COLO829 (cell line): ENCODE measurements around the gene HEY2.

Source experiments
- DNase-seq: peaks from one replicate; pipeline ENCODE4 v3.0.0; 2012; ENCODE audit warnings: low spot score

HEY2 gene

DNA sequence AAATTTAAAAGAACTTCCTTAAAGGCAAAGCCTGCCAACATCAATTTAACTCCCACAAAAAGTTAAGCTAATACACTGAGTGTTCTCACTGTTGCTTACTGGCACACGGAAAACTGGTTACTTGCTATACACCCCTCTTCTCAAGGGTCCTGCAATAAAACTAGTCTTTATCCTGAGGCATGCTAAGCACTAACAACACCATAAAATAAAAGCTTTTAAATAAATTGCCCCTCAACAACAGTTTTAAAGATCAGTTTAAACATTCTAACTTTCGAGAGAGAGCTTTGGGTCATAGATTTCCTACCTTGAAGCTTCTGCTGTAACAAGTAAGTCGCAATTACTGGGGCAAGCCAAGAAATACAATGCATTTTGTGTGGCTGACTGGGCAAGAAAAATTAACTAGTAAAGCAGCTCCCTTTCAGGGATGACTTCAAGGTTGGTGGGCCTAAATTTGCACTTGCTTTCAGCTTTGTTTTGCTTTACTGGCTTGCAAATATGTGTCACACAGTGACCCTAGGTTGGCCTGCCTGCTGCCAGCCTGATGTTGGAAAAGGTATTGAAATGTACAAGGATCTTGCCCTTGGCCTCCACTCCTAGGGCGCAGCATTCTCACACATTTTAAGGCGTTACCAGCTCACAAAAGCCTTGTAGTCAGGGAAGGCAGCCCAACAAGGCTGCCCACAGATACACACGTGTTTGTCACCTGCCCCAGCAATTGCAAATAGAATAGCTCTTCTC is 4.0 kb upstream of the HEY2 start:
- no peak for DNase-seq

DNA sequence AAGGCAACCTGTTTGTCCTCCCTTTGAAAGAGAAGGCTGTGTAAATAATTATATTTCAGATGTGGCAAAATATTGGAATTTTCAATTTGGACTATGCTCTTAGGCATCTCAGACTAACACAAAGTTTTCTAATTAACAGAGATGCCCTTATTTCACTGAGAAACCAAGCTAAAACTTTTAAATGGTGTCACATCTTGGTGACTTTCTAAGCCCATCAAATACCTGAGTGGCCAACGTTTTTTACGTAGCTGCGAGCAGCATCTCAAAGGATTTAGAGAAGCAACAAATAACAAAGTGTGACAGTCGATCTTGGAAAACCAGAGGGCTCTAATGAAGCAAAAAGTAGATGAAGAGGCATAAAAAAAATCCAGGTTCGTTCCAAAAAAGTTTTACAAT is 3.4 kb upstream of the HEY2 start:
- no peak for DNase-seq

DNA sequence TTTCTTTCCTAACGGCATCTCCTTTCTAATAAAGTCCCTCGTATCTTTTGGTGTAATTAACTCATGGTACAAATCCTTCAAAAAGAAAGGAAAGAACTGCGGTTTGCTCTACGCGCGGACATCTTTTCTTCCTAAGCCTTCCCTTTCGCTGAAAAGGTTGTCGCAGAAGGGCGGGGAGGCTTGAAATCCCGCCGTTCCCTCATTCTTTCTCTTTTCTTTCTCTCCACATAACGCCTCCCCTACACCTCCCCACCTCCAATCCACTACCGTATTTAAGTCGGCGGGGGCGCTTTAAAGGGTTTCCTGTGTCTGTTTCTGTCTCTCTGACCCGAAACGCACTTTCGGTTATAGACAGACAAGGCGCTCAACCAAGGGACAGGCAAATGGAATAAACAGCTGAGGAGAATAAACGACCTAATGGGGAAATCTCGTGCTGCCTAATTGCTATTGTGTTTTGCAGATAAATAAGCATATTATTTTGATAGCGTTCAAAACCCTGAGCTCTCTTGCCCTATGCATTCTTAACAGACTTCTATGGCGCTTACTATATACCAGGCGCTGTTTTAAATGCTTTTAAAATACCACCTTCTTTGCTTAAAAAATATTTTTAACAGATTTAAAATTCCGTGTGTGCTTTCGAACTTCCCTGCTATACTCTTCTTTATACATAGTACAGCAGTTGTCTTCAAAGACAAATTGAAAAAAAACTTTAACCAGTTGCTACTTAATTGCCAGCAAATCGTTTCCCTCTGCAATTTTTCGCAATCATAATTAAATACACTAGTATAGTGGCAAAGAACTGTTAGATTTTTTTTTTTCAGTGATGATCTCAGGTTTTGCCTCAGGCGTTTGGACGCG is 2.5 kb upstream of the HEY2 start:
- DNase-seq = no peak

DNA sequence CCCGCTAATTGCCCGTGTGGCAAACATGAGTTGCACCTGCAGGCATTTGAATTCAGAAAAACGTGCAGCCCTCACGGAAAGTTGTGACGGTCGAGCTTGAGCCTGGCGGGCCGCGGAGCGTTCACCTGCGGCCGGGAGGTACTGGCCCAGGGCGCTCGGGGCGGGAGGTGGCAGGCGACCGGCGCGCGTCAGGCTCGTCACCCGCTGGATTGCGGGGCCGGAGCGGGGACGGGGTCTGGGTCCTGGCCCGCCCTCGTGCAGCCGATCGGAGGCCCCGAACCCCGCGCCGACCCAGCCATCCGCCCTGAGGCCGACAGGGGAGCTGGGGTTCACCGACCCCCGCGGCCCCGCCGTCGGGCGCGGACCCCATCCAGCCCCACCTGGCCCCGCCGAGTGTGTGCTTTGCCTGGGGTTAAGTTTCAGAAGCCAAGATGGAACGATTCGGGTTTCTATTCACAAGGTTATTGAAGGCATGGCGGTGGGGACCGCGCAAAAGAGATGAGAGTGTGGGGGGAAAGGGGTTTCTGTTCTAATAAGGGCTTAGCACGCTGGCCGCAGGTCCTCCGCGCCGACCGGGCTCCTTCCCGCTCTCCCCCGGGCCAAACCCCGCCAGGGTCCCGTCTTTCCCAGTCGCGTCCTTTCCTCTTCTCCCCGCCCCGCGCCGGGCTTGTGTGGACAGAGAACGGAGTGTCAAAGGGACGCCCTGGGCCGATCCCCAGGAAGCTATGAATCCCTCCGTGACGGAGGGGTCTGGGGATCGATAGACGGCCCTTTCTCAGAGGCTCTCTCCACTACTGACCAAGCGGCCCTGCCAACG is 1.6 kb upstream of the HEY2 start:
- no peak for DNase-seq

DNA sequence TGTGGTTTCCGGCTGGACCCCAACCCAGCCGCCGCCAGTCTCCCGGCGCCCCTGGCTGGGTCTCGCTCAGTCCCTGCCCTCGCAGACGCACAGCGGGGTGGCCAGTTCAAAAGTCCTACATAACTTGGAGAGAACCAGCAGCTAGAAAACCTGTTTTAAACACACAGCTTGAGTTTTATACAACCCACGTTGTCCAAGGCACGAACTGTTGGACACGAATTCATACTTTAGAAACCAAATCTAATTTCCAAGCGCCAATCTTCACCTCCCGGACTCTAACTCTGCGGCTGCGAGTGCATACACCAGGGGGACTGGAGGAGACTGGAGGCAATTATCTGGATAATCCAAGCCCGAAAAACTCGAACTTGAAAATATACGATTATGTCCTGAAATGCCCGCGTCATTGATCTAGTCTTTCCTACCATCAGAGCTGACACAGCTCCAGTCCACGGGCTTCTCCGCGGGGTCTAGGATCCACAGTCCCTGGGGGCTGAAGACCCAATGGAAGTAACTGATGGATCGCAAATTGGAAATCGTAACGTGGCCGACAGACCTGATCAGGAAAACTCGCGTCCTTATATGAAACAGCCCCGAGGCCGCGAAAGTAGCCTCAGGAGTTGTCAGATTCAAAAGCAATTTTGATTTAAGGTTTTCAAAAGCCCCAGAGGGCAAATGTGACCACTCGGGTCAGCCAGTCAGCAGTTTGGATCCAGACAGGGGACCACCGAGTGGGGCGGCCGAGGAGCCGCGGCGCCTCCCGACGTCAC is 843 bp upstream of the HEY2 start:
- DNase-seq = no peak

DNA sequence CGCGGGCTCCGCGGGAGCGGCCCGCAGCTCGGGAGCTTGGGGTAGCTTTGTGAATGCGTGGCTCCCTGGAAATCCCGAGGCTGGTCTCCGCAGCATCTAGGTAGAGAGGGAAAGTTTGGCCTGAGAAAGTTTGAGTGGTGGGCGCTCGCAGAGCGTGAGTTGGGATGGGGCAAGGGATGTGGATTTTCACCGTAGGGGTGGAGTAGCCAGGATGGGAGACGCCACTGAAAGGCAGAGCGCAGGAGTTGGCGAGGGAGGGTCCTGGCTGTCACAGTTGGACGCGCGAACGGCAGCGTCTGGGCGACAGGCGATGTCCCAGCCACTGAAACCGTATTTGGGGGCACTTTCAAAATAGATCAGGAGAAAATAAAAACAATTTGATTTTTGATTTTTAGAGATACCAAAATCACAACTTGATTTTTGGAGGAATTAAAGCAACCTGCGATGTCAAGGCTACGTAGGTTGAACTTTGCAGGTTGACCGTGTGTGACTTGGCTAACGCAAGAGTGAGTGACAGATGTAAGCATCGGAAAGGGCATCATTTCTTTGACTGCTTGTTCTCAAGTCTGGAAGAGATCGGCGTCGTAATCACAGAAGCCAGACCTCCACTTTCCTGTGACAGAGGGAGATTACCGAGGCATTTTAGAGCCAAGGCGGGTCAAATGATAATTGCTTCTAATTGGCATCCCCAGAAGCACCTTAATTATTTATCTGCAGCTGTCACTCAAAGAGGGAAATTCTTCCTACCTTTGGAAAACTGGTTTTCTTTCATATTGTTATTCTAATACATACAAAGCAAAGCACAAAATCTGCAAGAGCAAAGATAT is 646 bp downstream of the HEY2 start:
- DNase-seq = no peak

DNA sequence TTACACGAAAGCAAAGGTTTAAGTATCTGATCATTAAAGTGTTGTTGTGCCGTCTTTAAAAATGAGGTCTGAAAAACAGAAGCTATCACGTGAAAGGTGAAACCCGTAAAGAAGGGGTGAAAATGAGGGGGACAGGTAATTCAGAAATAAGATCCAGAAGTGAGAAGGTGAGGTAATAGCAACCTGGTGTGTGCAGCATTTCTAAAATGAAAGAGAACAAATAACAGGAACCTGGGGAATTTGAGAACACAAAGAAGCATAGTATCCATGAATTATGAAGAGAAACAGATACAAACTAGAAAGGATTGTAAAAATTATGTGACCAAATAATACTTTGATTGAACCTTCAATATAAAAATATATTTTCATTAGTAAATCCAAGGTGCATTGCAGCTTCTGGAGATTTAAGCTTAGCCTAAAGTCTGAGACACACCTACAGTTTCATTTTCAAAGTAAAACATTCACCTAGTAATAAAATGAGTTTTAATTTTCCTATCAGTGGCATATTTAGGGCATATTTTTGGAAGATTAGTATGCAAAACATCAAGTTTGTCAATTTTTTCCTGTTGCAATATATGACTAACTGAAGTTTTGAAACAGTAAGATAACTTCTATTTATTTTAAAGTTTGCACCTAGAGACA is 1.4 kb downstream of the HEY2 start:
- no peak for DNase-seq

DNA sequence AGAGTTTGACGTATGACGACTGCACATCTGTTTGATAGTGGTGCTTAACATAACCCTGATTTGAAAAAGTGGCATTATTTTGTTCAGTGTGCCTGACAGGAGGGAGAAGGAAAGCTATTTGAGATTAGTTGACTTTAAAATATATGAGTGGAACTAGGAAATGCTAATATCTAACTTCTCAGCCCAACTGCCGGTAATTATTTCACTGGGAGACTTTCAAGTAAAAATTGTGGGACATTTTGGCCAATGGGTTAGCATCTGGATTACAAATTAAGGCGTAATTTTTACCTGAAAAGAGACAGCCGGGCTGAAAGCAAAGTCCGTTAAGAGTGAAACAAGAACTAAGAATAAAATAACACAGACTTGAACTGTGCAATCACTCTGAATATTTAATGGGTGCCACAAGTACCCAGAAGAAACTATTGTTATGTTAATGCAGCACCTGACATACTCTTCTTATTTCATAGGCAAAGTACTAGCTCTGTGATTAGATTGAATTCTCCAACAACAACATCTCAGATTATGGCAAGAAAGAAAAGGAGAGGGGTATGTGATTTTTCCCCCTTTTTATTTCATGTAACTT is 2.0 kb downstream of the HEY2 start:
- no peak for DNase-seq

DNA sequence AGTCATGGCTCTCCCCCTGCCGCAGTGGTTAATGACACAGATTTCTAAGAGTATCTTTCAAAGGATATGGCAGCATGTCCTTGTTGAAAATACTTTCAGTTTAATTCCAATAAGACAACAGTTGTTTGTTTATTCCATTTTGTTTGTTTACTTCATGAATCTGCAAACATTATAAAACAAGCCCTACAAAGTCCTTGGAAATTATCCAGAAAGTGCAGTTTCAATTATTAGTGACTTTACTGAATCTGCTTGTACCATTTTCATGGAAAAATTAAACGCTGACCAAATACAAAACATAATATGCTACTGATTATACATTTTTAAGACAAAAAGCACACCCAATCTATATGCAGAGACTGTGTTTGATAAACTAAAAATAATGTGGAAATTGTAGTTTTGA is 3.3 kb downstream of the HEY2 start:
- DNase-seq = no peak

DNA sequence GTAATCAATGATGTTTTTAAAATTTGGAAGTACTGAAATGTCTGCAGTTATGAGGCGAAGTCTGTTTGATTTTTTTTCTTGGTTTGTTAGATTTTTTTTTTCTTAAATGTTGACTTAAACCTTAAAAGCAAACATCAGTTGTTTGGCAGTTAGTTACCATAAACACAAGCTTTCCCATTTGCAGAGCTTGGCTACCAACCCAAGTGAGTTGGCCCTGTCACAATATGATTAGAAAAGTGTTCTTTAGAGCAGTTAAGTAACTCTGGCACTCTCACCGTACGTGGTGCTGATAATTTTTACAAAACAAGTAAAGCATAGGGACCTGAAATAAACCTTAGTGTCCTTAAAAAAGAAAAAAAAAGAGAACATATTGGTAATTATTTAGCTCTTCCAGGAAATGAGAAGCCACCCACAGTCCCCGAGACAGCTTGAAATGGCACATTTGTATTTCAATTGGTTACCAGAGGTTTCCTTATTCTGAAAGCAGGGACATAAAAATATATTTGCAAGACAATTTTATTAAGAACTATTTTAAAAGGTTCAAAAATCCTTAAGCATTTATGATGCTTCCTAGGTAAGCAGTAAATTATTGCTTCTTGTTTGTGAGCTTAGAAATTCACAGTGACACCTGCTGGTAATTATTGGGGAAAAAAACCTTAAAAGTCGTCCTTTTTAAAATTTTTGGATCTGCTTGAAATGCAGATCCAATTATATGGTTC is 3.9 kb downstream of the HEY2 start:
- DNase-seq = no peak

DNA sequence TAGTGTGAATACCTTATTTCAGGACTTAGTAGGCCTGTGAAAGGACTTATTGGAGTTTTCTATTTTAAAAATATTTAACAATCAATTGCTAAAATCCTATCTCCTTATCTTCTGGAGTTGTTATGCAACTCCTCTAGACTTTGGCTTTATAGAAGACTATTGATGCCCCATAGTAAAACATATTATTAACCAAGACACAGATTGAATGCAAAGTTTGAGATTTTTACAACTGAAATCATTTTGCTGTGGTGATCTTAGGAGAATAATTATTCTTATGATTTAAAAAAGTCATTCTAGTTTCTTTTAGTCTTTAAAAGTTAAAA is 4.5 kb downstream of the HEY2 start:
- DNase-seq = no peak

DNA sequence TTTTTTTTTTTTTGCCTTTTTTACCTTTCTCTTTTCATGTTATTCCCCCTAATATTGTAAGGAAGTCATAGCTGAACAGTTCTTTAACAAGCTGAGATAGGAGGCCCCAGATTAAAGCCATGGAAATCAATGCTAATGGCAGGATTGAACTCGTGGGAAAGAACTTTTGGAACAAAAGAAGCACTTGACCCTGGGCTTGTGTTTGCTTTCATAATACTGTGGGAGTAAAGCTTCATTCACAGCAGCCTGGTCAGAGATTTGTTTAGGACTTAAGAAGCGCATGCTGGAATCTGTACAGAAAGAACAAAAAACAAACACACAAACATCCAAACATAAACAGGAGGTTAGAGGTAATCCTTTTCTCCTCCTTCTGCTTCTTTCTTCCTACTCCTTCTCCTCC is 5.1 kb downstream of the HEY2 start:
- DNase-seq = no peak

DNA sequence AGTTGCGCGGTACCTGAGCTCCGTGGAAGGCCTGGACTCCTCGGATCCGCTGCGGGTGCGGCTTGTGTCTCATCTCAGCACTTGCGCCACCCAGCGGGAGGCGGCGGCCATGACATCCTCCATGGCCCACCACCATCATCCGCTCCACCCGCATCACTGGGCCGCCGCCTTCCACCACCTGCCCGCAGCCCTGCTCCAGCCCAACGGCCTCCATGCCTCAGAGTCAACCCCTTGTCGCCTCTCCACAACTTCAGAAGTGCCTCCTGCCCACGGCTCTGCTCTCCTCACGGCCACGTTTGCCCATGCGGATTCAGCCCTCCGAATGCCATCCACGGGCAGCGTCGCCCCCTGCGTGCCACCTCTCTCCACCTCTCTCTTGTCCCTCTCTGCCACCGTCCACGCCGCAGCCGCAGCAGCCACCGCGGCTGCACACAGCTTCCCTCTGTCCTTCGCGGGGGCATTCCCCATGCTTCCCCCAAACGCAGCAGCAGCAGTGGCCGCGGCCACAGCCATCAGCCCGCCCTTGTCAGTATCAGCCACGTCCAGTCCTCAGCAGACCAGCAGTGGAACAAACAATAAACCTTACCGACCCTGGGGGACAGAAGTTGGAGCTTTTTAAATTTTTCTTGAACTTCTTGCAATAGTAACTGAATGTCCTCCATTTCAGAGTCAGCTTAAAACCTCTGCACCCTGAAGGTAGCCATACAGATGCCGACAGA is 9.9 kb downstream of the HEY2 start:
- DNase-seq = no peak

DNA sequence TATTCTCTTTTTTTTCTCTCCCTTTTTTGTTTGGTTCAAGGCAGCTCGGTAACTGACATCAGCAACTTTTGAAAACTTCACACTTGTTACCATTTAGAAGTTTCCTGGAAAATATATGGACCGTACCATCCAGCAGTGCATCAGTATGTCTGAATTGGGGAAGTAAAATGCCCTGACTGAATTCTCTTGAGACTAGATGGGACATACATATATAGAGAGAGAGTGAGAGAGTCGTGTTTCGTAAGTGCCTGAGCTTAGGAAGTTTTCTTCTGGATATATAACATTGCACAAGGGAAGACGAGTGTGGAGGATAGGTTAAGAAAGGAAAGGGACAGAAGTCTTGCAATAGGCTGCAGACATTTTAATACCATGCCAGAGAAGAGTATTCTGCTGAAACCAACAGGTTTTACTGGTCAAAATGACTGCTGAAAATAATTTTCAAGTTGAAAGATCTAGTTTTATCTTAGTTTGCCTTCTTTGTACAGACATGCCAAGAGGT is 10.6 kb downstream of the HEY2 start:
- DNase-seq = no peak

DNA sequence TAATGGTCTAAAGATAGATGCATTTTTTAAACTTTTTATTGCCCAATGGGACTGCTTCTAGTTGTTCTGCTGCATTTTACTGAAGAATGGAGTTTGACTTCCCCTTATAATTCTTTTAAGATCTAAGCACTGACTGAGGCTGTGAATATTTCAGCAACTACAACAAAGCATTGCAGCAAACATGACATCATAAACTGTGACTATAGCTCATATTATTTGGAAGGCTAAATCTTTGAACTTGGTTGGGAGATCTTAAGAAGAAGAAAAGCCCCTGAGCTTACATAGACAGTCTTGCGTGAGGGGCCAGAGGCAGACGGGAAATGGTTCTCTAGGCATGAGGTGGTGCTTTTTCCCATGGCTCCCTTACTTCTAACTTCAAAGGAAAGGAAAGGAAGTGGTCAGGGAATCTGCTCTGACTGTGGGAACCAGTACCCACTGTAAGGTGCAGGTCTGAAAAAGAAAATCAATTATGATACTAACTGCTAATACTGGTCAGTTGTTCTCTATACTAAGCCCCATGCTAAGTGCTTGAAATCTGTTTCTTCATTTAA is 14.8 kb downstream of the HEY2 start:
- no peak for DNase-seq

DNA sequence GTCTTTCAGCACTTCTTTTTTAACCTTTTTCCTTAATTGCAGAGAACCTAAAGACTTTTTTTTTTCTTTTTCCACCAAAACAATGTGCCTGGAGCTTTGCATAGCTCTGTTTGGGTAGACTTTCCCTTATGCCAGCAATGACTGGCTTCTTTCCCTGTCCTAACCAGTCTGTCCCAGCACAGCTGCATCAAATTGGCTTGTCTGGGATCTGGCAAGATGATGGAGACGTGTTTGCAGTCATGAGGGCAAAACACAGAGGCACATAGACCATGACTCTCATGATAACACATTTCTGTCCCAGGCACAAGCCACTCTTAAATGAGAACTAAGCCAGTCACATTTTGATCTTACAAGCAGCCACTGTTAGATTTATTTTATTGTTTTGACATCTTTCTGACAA is 16.5 kb downstream of the HEY2 start:
- DNase-seq = no peak

DNA sequence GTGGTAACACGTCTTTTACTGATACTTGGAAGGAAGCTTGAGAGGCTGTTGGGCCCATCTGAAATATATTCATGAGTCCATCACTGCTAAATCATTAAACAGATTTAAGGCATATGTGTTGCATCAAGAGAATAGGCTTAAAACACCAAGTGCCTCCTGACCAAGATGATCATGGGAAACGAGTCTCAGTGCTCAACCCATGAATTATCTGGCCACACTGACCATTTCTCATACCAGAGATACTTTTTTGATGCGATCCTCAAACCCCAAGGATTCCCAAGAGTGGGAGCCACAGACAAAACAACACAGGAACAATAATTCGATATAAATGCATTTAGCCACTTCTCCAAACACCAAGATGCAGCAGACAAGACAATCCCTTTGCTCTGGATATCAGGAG is 17.2 kb downstream of the HEY2 start:
- no peak for DNase-seq

DNA sequence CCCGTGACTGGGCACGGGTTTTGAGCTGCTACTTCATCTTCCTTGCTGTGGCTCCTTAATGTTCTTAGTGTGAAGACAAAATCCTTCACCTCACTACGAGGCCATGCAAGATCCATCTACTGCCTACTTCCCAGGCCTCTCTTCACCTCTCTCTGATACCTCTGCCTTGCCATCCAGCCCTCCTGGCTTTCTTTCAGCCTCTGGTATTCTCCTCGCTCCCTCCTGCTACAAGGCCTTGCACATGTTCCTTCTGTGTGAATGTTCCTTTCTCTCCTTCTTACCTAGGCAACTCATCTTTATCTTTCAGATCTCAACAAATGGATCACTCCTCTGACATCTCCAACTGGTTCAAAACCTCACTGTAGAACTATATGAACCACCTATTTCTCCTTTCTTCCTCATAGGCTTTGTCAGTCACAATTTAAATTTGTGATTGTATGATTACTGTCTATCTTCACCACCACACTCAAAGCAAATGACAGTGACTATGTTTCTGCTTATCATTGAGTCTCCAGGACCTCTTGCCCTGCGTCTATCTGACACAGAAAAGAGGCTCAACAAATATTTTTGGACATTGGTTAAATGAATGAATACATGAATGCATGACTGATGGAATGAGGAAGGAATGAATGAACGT is 19.8 kb downstream of the HEY2 start:
- no peak for DNase-seq
